HG03039 (cell line): ENCODE data around the gene COL5A2.

Experiments
- ATAC-seq: cut with Tn5 transposase; IDR thresholded peaks from one replicate; pipeline ENCODE4 v1.9.1; 2021; ENCODE audit warnings: mild to moderate bottlenecking, moderate library complexity; ENCODE audit not compliant: unreplicated experiment

Gene COL5A2

GRCh38 chr2:189104934-189105333 lies 74.6 kb downstream of the COL5A2 start:
- ATAC-seq: no peak

- ATAC-seq: no peak
Observed at GRCh38 chr2:189102735-189103134, 76.8 kb downstream of the COL5A2 start.

GRCh38 chr2:189097934-189098333 lies 81.6 kb downstream of the COL5A2 start:
- no peak for ATAC-seq

GRCh38 chr2:189096769-189097447 lies 82.7 kb downstream of the COL5A2 start:
- ATAC-seq: no peak

GRCh38 chr2:189095101-189095500 lies 84.5 kb downstream of the COL5A2 start:
- ATAC-seq: no peak

- no peak for ATAC-seq
Observed at GRCh38 chr2:189092936-189093335, 86.6 kb downstream of the COL5A2 start.

GRCh38 chr2:189091253-189091652 lies 88.3 kb downstream of the COL5A2 start:
- ATAC-seq: no peak

- ATAC-seq: no peak
Observed at GRCh38 chr2:189088591-189089205, 90.9 kb downstream of the COL5A2 start.

GRCh38 chr2:189086710-189087109 lies 92.9 kb downstream of the COL5A2 start:
- ATAC-seq: no peak

GRCh38 chr2:189086250-189086649 lies 93.3 kb downstream of the COL5A2 start:
- ATAC-seq: no peak

GRCh38 chr2:189083606-189084005 lies 96.0 kb downstream of the COL5A2 start:
- no peak for ATAC-seq

GRCh38 chr2:189083106-189083505 lies 96.5 kb downstream of the COL5A2 start:
- ATAC-seq: no peak

- ATAC-seq: no peak
Observed at GRCh38 chr2:189082376-189082975, 97.1 kb downstream of the COL5A2 start.

GRCh38 chr2:189076572-189076971 lies 103.0 kb downstream of the COL5A2 start:
- no peak for ATAC-seq

- no peak for ATAC-seq
Observed at GRCh38 chr2:189076120-189076519, 103.4 kb downstream of the COL5A2 start.

GRCh38 chr2:189074506-189074905 lies 105.1 kb downstream of the COL5A2 start:
- ATAC-seq: no peak

- no peak for ATAC-seq
Observed at GRCh38 chr2:189072036-189072435, 107.5 kb downstream of the COL5A2 start.

- no peak for ATAC-seq
Observed at GRCh38 chr2:189069855-189070619, 109.5 kb downstream of the COL5A2 start.

GRCh38 chr2:189066037-189066436 lies 113.5 kb downstream of the COL5A2 start:
- ATAC-seq: no peak

- ATAC-seq: no peak
Observed at GRCh38 chr2:189060096-189060642, 119.4 kb downstream of the COL5A2 start.

GRCh38 chr2:189057316-189057715 lies 122.2 kb downstream of the COL5A2 start:
- ATAC-seq: no peak
